Calu3 (cell line): ENCODE data around the gene TLN1. TPM values are rescaled to one million over a fixed set of nuclear protein-coding genes. Genes with fewer than 3 reads are reported as not detected.

ENCODE experiments used
- BruUV-seq: library from RNA; stranded (reverse); fragments of 400-500 nt; replicated peaks from 2 replicates; lab custom pipeline; 2021; lab: Mats Ljungman, UMichigan
- CTCF ChIA-PET: fragments of 300-600 bp; sonication (Branson Sonifier 250); formaldehyde crosslinking; loops from one replicate; lab custom pipeline; 2022; ENCODE audit warnings: antibody characterized with exemption; lab: Charles Lee
- DNase-seq: peaks from one replicate; pipeline ENCODE4 v3.0.0; 2022
- H3K27ac Mint-ChIP-seq: one replicate; pipeline ENCODE4 v1.8.0; 2022; ENCODE audit warnings: mixed read lengths; ENCODE audit not compliant: unreplicated experiment
- H3K27me3 Mint-ChIP-seq: one replicate; pipeline ENCODE4 v1.8.0; 2022; ENCODE audit warnings: mixed read lengths; ENCODE audit not compliant: unreplicated experiment
- H3K36me3 Mint-ChIP-seq: one replicate; pipeline ENCODE4 v1.8.0; 2022; ENCODE audit warnings: mild to moderate bottlenecking, moderate library complexity, mixed read lengths; ENCODE audit not compliant: insufficient read depth, unreplicated experiment
- H3K4me1 Mint-ChIP-seq: one replicate; pipeline ENCODE4 v1.8.0; 2022; ENCODE audit warnings: mild to moderate bottlenecking, low read depth, mixed read lengths; ENCODE audit not compliant: unreplicated experiment
- H3K4me3 Mint-ChIP-seq: one replicate; pipeline ENCODE4 v1.8.0; 2022; ENCODE audit warnings: mild to moderate bottlenecking, low read depth, moderate library complexity, mixed read lengths; ENCODE audit not compliant: unreplicated experiment
- H3K9me3 Mint-ChIP-seq: one replicate; pipeline ENCODE4 v1.8.0; 2022; ENCODE audit warnings: low read depth, mixed read lengths; ENCODE audit not compliant: unreplicated experiment
- CTCF ChIP-seq: fragments of 200-600 bp; IDR thresholded peaks from one replicate; pipeline ENCODE4 v1.8.0; 2022; ENCODE audit warnings: antibody characterized with exemption; ENCODE audit not compliant: unreplicated experiment
- intact Hi-C: fragments of 100-400 bp; cut with micrococcal nuclease; formaldehyde crosslinking; loops from one replicate; pipeline ENCODE4 v1.10.0; 2022; ENCODE audit not compliant: unreplicated experiment
- total RNA-seq: library from RNA; stranded (reverse); gene quantifications from 2 replicates; pipeline ENCODE4 v1.2.3, GENCODE V29; 2022

The TLN1 gene
- total RNA-seq, 1 experiment from 2014 or later = 98.7 TPM

GRCh38 chr9:35695943-35696401 is 36.0 kb downstream of the TLN1 start:
- intact Hi-C loops = loop anchor here (5.0 kb wide), 1 partner anchor 34 kb away; no protein-coding TSS in a partner anchor
- Mint-ChIP-seq H3K4me3 (no peak overlapping the region), H3K4me1 (no peaks in the 10 kb centered on the region), H3K27me3 (no peaks in the 10 kb centered on the region), H3K27ac (no peak overlapping the region), H3K9me3 (no peaks in the 10 kb centered on the region), H3K36me3 (peaks cover 12% of the 10 kb centered on the region)
- no TSS peak for BruUV-seq
- CTCF ChIA-PET = interaction anchor here (0.6 to 1.6 kb wide), 10 partner anchors 10 to 117 kb away, joined by 3 to 12 read pairs (median 5); partner anchors contain the start of genes ARHGEF39, CCDC107 and RMRP
- no peak for DNase-seq
- TF ChIP-seq CTCF = no peak

GRCh38 chr9:35691757-35692301 is 40.2 kb downstream of the TLN1 start:
- Mint-ChIP-seq H3K27ac (peak overlapping the region; percentile 9), H3K36me3 (peaks cover 43% of the 10 kb centered on the region), H3K9me3 (no peaks in the 10 kb centered on the region), H3K4me1 (peaks cover 8% of the 10 kb centered on the region), H3K4me3 (peak overlapping the region; percentile 87), H3K27me3 (no peaks in the 10 kb centered on the region)
- BruUV-seq = no TSS peak
- no peak for DNase-seq
- CTCF ChIA-PET = no interaction called here
- TF ChIP-seq CTCF = no peak
- intact Hi-C loops = no loop called here

- Mint-ChIP-seq H3K36me3 (peaks cover 39% of the 10 kb centered on the region), H3K27me3 (no peaks in the 10 kb centered on the region), H3K27ac (peak overlapping the region; percentile 9), H3K4me1 (peaks cover 8% of the 10 kb centered on the region), H3K4me3 (peak overlapping the region; percentile 87), H3K9me3 (no peaks in the 10 kb centered on the region)
- intact Hi-C loops = no loop called here
- CTCF ChIA-PET = no interaction called here
- no TSS peak for BruUV-seq
- no peak for DNase-seq
- TF ChIP-seq CTCF = no peak
These were observed 40.7 kb downstream of the TLN1 start for GRCh38 chr9:35691334-35691650.

- H3K27me3 Mint-ChIP-seq = no peaks in the 10 kb centered on the region
These were observed 41.2 kb downstream of the TLN1 start for GRCh38 chr9:35690614-35691333.

More at GRCh38 chr9:35690614-35691333, 41.2 kb downstream of the TLN1 start:
- BruUV-seq = no TSS peak
- Mint-ChIP-seq H3K4me3 (peak overlapping the region; percentile 87), H3K9me3 (no peaks in the 10 kb centered on the region), H3K36me3 (peaks cover 39% of the 10 kb centered on the region), H3K4me1 (peaks cover 8% of the 10 kb centered on the region), H3K27ac (peak overlapping the region; percentile 81)
- intact Hi-C loops = no loop called here
- DNase-seq = peak; percentile 39
- CTCF ChIA-PET = interaction anchor here (0.6 to 1.1 kb wide), 2 partner anchors 23 to 26 kb away, joined by 3 read pairs; partner anchors contain the start of gene ARHGEF39
- no peak for TF ChIP-seq CTCF
